ENCODE data around the gene ELL3.
"Not testable (repeated sequence)": the region's sequence is repeated elsewhere in the genome, so short reads cannot be mapped to it uniquely, and the experiment has no call there.

The ELL3 gene

GRCh38 chr15:43791993-43792760 is 15.4 kb upstream of the ELL3 start, which contains the start of gene SERF2:
Gene SERF2 (plus strand): TSS chr15:43792320. CDS start chr15:43792377, 57 bp downstream.
- DNase-seq, result peak; percentile 98 to 100 (median 100)

DNA sequence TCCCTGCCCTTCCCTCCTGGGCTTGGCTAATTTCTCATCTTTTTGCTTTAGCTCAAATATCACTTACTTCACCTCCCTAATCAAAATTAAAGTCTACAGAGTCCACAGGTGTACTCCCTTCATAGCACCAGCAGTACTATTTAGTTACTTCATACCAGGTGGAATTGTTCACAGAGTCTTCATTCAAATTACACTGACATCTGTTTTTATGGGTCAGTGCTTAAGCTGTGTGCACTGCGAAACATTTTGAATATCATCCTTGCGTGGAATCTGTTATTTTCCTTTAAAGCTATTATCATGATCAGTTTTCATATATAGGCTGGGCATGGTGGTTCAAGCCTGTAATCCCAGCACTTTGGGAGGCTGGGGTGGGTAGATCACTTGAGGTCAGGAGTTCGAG is 12.6 kb upstream of the ELL3 start:
- no peak for DNase-seq

DNA sequence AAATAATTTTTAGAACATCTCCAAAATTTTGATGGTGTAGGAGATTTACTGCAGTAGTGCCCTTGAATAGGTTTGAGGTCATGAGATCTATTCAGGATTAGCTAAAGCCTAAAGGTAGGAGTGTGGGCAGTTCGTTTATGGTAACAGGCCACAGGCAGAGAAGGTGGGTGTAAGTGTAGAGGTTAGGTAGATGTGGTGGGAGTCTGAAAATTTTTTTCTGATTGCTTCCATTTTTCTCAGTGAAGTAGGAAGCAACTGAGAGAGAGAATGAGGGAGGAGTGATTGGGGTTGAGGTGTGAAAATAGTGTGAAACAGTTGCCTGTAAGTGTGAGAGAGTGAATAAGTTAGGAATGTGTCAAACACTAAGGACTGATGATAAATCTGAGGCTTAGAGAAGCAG is 2.2 kb upstream of the ELL3 start:
- no peak for DNase-seq

GRCh38 chr15:43777267-43777914 is 625 bp upstream of the ELL3 start:
- peak in 12 of 14 donors; percentile 40 to 86 (median 76) for DNase-seq

DNA sequence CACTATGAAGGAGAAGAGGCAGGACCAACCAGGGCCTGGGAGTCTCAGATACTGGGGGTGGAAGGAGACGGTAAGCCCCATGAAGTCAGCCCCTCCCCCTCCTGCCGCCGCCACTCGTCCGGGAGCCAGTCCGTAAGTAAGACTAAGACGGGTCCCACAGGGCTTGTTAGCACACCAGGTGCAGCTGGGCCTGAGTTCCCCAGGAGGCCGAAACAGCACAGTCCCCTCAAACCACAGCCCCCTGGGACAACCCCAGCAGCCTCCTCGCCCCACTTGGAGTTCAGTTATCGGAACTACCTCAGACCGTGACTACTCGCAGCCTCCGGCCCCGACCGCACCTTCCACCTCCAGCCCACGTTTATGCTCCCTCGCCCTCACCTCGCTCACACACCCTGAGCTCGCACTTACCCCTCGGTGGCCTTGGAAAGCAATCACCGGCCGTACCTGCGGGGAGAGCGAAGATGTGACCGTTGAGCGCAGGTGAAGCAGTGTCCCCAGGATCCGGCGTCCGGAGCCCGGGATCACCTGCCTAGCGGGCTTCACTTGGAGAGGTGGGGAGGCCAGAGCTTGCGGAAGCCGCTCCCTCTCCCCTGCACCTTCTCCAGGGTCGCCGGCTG is 557 bp downstream of the ELL3 start:
- peak in 2 of 14 donors; percentile 38 to 59 for DNase-seq

DNA sequence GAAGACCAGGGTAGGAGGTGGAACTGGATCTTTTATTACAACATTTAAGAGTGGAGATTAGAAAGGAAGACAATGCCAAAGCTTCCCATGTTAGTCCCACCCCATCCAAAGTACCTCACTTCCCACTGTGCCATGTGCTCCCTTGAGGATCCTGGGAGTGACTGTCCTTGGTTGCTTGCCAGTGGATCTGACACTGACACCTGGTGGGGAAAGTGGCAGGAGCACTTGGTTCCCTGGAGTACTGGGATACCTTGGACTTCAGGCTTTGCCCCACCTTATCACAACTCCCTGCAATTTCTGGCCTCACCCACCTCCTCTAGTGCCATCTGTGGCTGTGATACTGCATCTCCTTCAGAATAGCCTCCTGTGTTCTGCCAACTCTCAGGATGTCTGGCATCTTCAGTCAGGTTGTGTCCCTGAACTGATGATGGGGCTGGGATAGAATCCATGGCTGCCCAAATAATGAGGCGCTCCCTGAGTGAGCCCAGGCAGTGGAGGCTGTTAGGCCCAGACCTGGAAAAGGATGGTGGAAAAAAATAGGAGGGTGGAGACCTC is 1.3 kb downstream of the ELL3 start:
- DNase-seq, result peak in 1 of 14 donors; percentile 60

GRCh38 chr15:43774062-43774461 is 2.7 kb downstream of the ELL3 start:
- DNase-seq, result no peak

DNA sequence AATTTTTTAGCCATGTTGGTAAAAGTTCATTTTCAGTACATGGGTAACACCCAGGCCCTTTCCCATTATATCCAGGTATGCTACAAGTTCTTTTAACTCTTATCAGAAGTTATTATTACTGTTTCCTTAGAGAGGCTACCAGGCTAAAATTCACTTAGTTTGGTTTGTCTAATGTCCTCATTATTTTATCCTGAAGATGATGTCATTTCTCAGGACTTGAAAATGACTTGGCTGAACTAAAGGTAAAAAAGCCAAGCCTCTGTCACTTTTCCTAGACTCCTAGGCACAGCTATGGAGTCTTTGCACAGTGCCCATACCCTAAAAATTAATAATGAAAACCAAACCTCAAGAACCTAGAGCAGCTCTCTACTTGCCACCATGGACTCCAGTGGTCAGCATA is 4.1 kb downstream of the ELL3 start:
- DNase-seq, result no peak

- no peak for DNase-seq
Observed at GRCh38 chr15:43771816-43772215, 5.0 kb downstream of the ELL3 start.

- DNase-seq, result peak in 2 of 14 donors; percentile 6 to 29
Observed at GRCh38 chr15:43769584-43770228, 7.1 kb downstream of the ELL3 start.

DNA sequence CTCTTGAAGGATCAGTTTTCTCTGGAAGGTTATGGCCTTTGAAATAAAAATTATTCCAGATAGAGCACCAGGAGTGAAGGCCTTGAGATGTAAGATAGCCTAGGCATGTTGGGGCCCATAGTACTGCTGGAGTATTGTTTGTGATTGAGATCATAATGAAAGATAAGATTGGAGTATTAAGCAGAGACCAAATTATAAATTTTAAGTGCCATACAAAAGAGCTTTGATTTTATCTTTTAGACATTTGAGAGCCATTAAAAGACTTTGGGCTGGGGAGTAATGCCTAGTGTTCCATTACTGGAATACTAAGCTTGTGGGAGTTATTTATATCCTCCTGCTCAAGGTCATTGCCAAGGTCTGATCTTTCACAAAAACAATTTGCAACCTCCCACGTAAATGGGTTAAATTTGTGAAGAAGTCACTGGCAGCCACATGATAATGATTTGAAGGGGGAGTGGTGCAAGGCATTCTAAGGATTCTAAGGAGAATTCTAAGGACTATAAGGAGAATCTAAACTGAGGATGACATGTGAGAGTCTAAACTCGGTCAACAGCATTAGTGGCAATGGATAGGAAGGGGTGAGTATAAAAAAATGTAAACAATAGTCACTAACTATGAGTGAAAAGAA is 12.8 kb downstream of the ELL3 start:
- no peak for DNase-seq

DNA sequence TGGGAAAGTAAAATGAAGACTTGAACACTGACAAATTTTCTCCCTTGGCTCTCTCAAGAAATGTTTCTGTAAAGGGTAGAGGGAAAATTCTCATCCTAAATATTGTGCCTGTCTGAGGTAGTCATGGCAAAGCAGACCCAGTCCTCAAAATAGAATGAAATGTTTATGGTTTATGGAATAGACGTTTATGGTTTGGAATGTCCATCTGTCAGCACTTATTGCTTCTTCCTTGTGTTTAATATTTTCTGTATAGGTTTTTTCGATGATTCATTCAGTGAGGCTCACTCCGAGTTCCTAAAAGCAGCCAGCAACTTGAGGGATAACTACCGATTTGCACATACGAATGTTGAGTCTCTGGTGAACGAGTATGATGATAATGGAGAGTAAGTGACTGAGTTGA is 13.9 kb downstream of the ELL3 start:
- no peak for DNase-seq

DNA sequence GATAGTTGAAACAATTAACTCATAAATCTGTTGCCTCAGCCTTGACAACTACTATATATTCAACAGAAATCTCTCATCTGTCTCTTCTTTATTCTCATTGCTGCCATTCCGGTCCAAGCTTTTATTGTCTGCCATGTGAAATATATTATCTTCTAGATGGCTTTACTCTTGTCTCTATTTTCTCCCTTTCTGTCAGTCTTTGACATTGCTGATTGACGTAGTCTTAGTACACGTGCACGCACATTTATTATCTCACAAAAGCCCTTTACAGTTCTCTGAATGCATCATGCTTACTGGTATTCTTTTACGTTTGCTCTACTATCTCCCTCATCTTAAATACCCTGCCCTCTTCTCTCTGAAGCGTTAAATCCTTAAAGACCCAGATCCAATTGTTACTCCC is 24.9 kb downstream of the ELL3 start:
- no peak for DNase-seq

GRCh38 chr15:43749690-43750345 is 26.9 kb downstream of the ELL3 start:
- DNase-seq, result no peak

DNA sequence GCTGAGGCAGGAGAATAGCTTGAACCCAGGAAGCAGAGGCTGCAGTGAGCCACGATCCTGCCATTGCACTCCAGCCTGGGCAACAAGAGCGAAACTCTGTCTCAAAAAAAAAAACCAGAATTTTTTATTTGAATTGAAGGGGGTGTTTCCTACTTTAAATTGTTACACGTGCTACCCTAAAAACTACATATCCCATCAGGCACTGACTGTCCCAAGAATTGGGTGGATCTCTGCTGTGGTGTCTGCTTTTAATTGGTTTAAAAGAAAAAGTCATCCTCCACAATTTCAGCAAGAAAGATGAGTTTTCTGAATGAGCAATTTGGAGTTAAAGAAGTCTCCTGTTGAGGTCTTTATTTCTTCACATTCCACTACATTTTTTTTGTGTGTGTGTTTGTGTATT is 28.4 kb downstream of the ELL3 start:
- DNase-seq, result no peak

- DNase-seq, result peak in 3 of 14 donors; percentile 20 to 36 (median 32)
Observed at GRCh38 chr15:43746903-43747309, 29.9 kb downstream of the ELL3 start.

- DNase-seq, result peak; percentile 50 to 96 (median 87)
Observed at GRCh38 chr15:43746245-43746902, 30.4 kb downstream of the ELL3 start, which contains the start of gene PDIA3. Gene PDIA3 (plus strand): TSS chr15:43746438. CDS start chr15:43746540, 102 bp downstream.

GRCh38 chr15:43735416-43735815 is 41.4 kb downstream of the ELL3 start:
- DNase-seq, result no peak

GRCh38 chr15:43728053-43728725 is 48.6 kb downstream of the ELL3 start:
- DNase-seq, result not testable (repeated sequence)

DNA sequence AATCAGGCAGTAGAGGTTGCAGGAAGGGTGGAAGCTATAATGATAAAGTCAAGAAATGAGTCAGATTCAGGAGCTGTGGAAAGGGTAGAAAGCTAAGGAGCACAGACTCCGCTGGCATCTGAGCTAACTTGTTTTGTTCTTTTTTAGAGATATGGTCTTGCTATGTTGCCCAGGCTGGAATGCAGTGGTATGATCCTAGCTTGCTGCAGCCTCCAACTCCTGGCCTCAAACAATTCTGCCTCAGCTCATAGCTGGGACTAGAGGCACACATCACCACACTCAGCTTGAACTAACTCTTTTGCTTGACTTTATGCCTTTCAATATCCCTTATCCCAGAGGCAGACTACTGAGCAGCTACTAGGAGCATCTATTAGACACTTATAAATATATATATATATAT is 50.5 kb downstream of the ELL3 start:
- not testable (repeated sequence) for DNase-seq

Measured in C1 segment of cervical spinal cord (tissue), 14 donors.